Spinal cord (tissue), 10 donors: Measurements from ENCODE around the gene VMA21. TPM values are rescaled to one million over a fixed set of nuclear protein-coding genes. Genes with fewer than 3 reads are reported as not detected.

Experiments used
- DNase-seq, 6 donors: peaks; one replicate each; pipeline versions ENCODE4 v3.0.0 to v3.0.0-alpha.2; 2013 to 2015; ENCODE audit warnings: low spot score in 6 of 6, low read depth in 4 of 6
- H3K27ac ChIP-seq: one replicate; pipeline ENCODE4 v1.5.1; 2013; ENCODE audit warnings: low read depth, low read length, control low read depth
- H3K27me3 ChIP-seq: one replicate; pipeline ENCODE4 v1.6.1; 2013; ENCODE audit warnings: low read length; ENCODE audit not compliant: control insufficient read depth, insufficient read depth
- H3K36me3 ChIP-seq: one replicate; pipeline ENCODE4 v1.6.1; 2013; ENCODE audit warnings: low read length; ENCODE audit not compliant: control insufficient read depth, insufficient read depth
- H3K4me1 ChIP-seq: one replicate; pipeline ENCODE4 v1.6.1; 2013; ENCODE audit warnings: low read length; ENCODE audit not compliant: control insufficient read depth, insufficient read depth
- H3K4me3 ChIP-seq: one replicate; pipeline ENCODE4 v1.5.1; 2013; ENCODE audit warnings: low read depth, low read length, control low read depth
- H3K9me3 ChIP-seq: one replicate; pipeline ENCODE4 v1.6.1; 2013; ENCODE audit warnings: low read length; ENCODE audit not compliant: control insufficient read depth, insufficient read depth
- WGBS: methylation state at CpG from one replicate; pipeline ENCODE4 v1.1.5; 2013; ENCODE audit warnings: missing lambda C conversion rate; ENCODE audit not compliant: insufficient coverage; 5-methylcytosine and 5-hydroxymethylcytosine counted together
- polyA plus RNA-seq, 2 donors: library from polyadenylated mRNA; unstranded; fragments of 120-200 nt; gene quantifications; one replicate each; pipeline ENCODE4 v1.2.1, GENCODE V29; 2013; ENCODE audit not compliant: insufficient read length in 2 of 2
- total RNA-seq, 2 donors: library from RNA; depleted of rRNA in 1 of 2; stranded (reverse); fragments of 120-200 nt in 1 of 2; fragments of >200 nt in 1 of 2; gene quantifications; one replicate each; pipeline versions ENCODE4 v1.2.3 to v1.2.4, GENCODE V29; 2013 to 2014
- donor health status: healthy.

The VMA21 gene
- total and polyA plus RNA-seq, 4 donors, result 34.4 to 104 (median 42.8) TPM

GRCh38 chrX:151458824-151459223, 61.8 kb downstream of the VMA21 start:
- Histone ChIP-seq H3K4me3 (no peak overlapping the region), H3K27me3 (no peaks in the 10 kb centered on the region), H3K27ac (no peak overlapping the region), H3K4me1 (no peaks in the 10 kb centered on the region), H3K9me3 (no peaks in the 10 kb centered on the region), H3K36me3 (no peaks in the 10 kb centered on the region)
- no CpG with 5 or more reads among the region's 1 CpG for WGBS
- DNase-seq, result no peak

Other genes with a start within 250 kb of the VMA21 start
- under 1 TPM in 1 of 2 donors, not detected in 1; 0.06 TPM for gene GPR50, start 220.6 kb upstream of the VMA21 start, total RNA-seq
- under 1 TPM; 0.25 to 0.47 TPM for gene GPR50, start 220.6 kb upstream of the VMA21 start, polyA plus RNA-seq
- under 1 TPM in 1 of 2 donors, not detected in 1; 0.10 TPM for gene PASD1, start 166.5 kb downstream of the VMA21 start, total RNA-seq
- under 1 TPM in 1 of 2 donors, not detected in 1; 0.08 TPM for gene PASD1, start 166.5 kb downstream of the VMA21 start, polyA plus RNA-seq